Placental epithelial cell (primary cell): ENCODE results near the gene C11orf98. TPM values are rescaled to one million over a fixed set of nuclear protein-coding genes. Genes with fewer than 3 reads are reported as not detected.

Source experiments
- small RNA-seq: library from RNA; depleted of rRNA; stranded (forward); fragments of <200 nt; gene quantifications from one replicate; pipeline ENCODE3, GENCODE V24; 2012
- total RNA-seq: library from RNA; depleted of rRNA; stranded (reverse); fragments of >200 nt; gene quantifications from 2 replicates; pipeline ENCODE4 v1.2.3, GENCODE V29; 2012

C11orf98 gene
- total RNA-seq, result 22.4 and 30.1 TPM in 2 replicates

GRCh38 chr11:62665075-62665598, at the start of gene C11orf98, which contains the start of gene CSKMT:
Gene C11orf98, minus strand, starts transcription at chr11:62665210. Its CDS starts 41 bp downstream, at chr11:62665169.
Gene CSKMT, plus strand, starts transcription at chr11:62665312. Its CDS starts 568 bp downstream, at chr11:62665880.

GRCh38 chr11:62707277-62707861, 42.4 kb upstream of the C11orf98 start, which contains the start of the genes BSCL2 and GNG3:
Gene BSCL2, minus strand, starts transcription at chr11:62707424. Its CDS starts 229 bp downstream, at chr11:62707195.
Gene GNG3, plus strand, starts transcription at chr11:62707676. Its CDS starts 620 bp downstream, at chr11:62708296.

GRCh38 chr11:62689421-62690183, 24.6 kb upstream of the C11orf98 start, which contains the start of gene LRRN4CL:
Gene LRRN4CL, minus strand, starts transcription at chr11:62689530. Its CDS starts 1,022 bp downstream, at chr11:62688508.

GRCh38 chr11:62678770-62679696, 14.0 kb upstream of the C11orf98 start, which contains the start of gene UBXN1:
Gene UBXN1, minus strand, starts transcription at chr11:62679073. Its CDS starts 150 bp downstream, at chr11:62678923.

GRCh38 chr11:62671608-62672389, 6.8 kb upstream of the C11orf98 start, which contains the start of the genes LBHD1 and UQCC3:
Gene LBHD1, minus strand, starts transcription at chr11:62672267. Its CDS starts 2,236 bp downstream, at chr11:62670031.
Gene UQCC3, plus strand, starts transcription at chr11:62671673. Its CDS starts 73 bp downstream, at chr11:62671746.

GRCh38 chr11:62645946-62646824, 18.8 kb downstream of the C11orf98 start, which contains the start of gene GANAB:
Gene GANAB, minus strand, starts transcription at chr11:62646613. Its CDS starts 14 bp downstream, at chr11:62646599.

GRCh38 chr11:62621567-62622470, 43.2 kb downstream of the C11orf98 start, which contains the start of gene B3GAT3:
Gene B3GAT3, minus strand, starts transcription at chr11:62621986. Its CDS starts 39 bp downstream, at chr11:62621947.

Small RNA genes within 50 kb of the gene (small RNA-seq; reads per million reads assigned to genes)
- gene SNORA57, result not detected

Other genes starting within 250 kb of the C11orf98 start
- not detected in 2 replicates for gene SCGB1A1, start 246.2 kb downstream of the C11orf98 start, total RNA-seq
- gene AHNAK, start 118.4 kb downstream of the C11orf98 start, total RNA-seq, result 1,365 and 1,551 TPM in 2 replicates
- gene EEF1G, start 91.3 kb downstream of the C11orf98 start, total RNA-seq, result 1,098 and 1,125 TPM in 2 replicates
- 5.9 and 6.2 TPM in 2 replicates for gene TUT1, start 73.7 kb downstream of the C11orf98 start, total RNA-seq
- gene MTA2, start 63.3 kb downstream of the C11orf98 start, total RNA-seq, result 114 and 152 TPM in 2 replicates
- 42.0 and 48.3 TPM in 2 replicates for gene EML3, start 52.4 kb downstream of the C11orf98 start, total RNA-seq
- 0.54 and 4.7 TPM in 2 replicates for gene ROM1, start 52.0 kb downstream of the C11orf98 start, total RNA-seq
- gene B3GAT3, start 43.2 kb downstream of the C11orf98 start, total RNA-seq, result 25.2 and 27.9 TPM in 2 replicates
- 164 and 256 TPM in 2 replicates for gene GANAB, start 18.6 kb downstream of the C11orf98 start, total RNA-seq
- 27.5 and 32.8 TPM in 2 replicates for gene INTS5, start 11.9 kb downstream of the C11orf98 start, total RNA-seq
- gene CSKMT, start 102 bp upstream of the C11orf98 start, total RNA-seq, result 6.2 and 14.1 TPM in 2 replicates
- gene UQCC3, start 6.5 kb upstream of the C11orf98 start, total RNA-seq, result 5.5 and 6.2 TPM in 2 replicates
- gene LBHD1, start 7.1 kb upstream of the C11orf98 start, total RNA-seq, result 5.1 and 6.0 TPM in 2 replicates
- gene UBXN1, start 13.9 kb upstream of the C11orf98 start, total RNA-seq, result 96.7 and 148 TPM in 2 replicates
- 0.39 and 0.87 TPM in 2 replicates for gene LRRN4CL, start 24.3 kb upstream of the C11orf98 start, total RNA-seq
- gene BSCL2, start 42.2 kb upstream of the C11orf98 start, total RNA-seq, result 72.6 and 84.4 TPM in 2 replicates
- 0.79 TPM in 1 of 2 replicates, not detected in the other for gene GNG3, start 42.5 kb upstream of the C11orf98 start, total RNA-seq
- gene HNRNPUL2, start 62.2 kb upstream of the C11orf98 start, total RNA-seq, result 9.3 and 13.0 TPM in 2 replicates
- gene TTC9C, start 63.3 kb upstream of the C11orf98 start, total RNA-seq, result 28.7 and 34.1 TPM in 2 replicates
- 25.9 and 32.9 TPM in 2 replicates for gene ZBTB3, start 89.0 kb upstream of the C11orf98 start, total RNA-seq
- gene POLR2G, start 96.4 kb upstream of the C11orf98 start, total RNA-seq, result 51.0 and 53.5 TPM in 2 replicates
- 18.2 and 20.4 TPM in 2 replicates for gene TAF6L, start 106.2 kb upstream of the C11orf98 start, total RNA-seq
- gene TMEM179B, start 122.2 kb upstream of the C11orf98 start, total RNA-seq, result 40.4 and 47.3 TPM in 2 replicates
- 18.5 and 21.0 TPM in 2 replicates for gene TMEM223, start 126.8 kb upstream of the C11orf98 start, total RNA-seq
- 33.9 and 38.5 TPM in 2 replicates for gene NXF1, start 140.2 kb upstream of the C11orf98 start, total RNA-seq
- gene STX5, start 166.8 kb upstream of the C11orf98 start, total RNA-seq, result 51.8 and 64.6 TPM in 2 replicates
- gene TEX54, start 167.6 kb upstream of the C11orf98 start, total RNA-seq, result not detected in 2 replicates
- 27.7 and 86.8 TPM in 2 replicates for gene WDR74, start 174.4 kb upstream of the C11orf98 start, total RNA-seq
- 83.6 and 208 TPM in 2 replicates for gene SLC3A2, start 215.7 kb upstream of the C11orf98 start, total RNA-seq